Panc1 (cell line): ENCODE data around the gene IL1R2. TPM values are rescaled to one million over a fixed set of nuclear protein-coding genes. Genes with fewer than 3 reads are reported as not detected.

ENCODE experiments used
- ATAC-seq: fragments of 200-7000 bp; cut with Tn5 transposase; 2 replicates; pipeline ENCODE4 v1.9.1; 2020; ENCODE audit warnings: mild to moderate bottlenecking, moderate library complexity
- BruUV-seq: library from RNA; stranded (reverse); fragments of 400-500 nt; replicated peaks from 2 replicates; lab custom pipeline; 2021; lab: Mats Ljungman, UMichigan
- CTCF ChIA-PET: fragments of 300-600 bp; sonication (Branson Sonifier 250); formaldehyde crosslinking; loops from one replicate; lab custom pipeline; 2022; ENCODE audit warnings: antibody characterized with exemption; lab: Charles Lee
- POLR2A ChIA-PET: fragments of 300-600 bp; sonication (Branson Sonifier 250); formaldehyde crosslinking; loops from one replicate; lab custom pipeline; 2022; ENCODE audit warnings: antibody characterized with exemption; lab: Charles Lee
- DNase-seq: peaks from one replicate; pipeline ENCODE4 v3.0.0-alpha.2; 2010; ENCODE audit warnings: low read depth, low spot score
- H3K27ac ChIP-seq: 2 replicates; pipeline ENCODE4 v1.5.1; 2011; ENCODE audit warnings: mild to moderate bottlenecking, low read length, inconsistent platforms
- H3K27me3 ChIP-seq: fragments of 200-500 bp; sonication (Bioruptor generic); 2 replicates; pipeline ENCODE4 v1.6.0; 2014; ENCODE audit warnings: low read length, inconsistent platforms; ENCODE audit not compliant: control insufficient read depth, insufficient read depth
- H3K36me3 ChIP-seq: fragments of 200-500 bp; sonication (Bioruptor generic); 2 replicates; pipeline ENCODE4 v1.5.1; 2014; ENCODE audit warnings: inconsistent platforms, mild to moderate bottlenecking, low read length, moderate library complexity; ENCODE audit not compliant: control insufficient read depth, insufficient read depth
- H3K4me1 ChIP-seq: 2 replicates; pipeline ENCODE4 v1.5.1; 2011; ENCODE audit warnings: inconsistent platforms, mild to moderate bottlenecking, low read length, moderate library complexity; ENCODE audit not compliant: control insufficient read depth, insufficient read depth
- H3K4me3 ChIP-seq, 2 experiments: 2 replicates each; pipeline ENCODE4 v1.5.1; 2011 to 2012; ENCODE audit warnings: low read depth in 2 of 2, low read length in 2 of 2, mild to moderate bottlenecking in 2 of 2, inconsistent platforms in 1 of 2, moderate library complexity in 1 of 2
- H3K9me3 ChIP-seq: fragments of 200-500 bp; sonication (Bioruptor generic); 2 replicates; pipeline ENCODE4 v1.5.1; 2014; ENCODE audit warnings: low read depth, mild to moderate bottlenecking, inconsistent platforms, low read length, moderate library complexity; ENCODE audit not compliant: control insufficient read depth, insufficient read depth
- SIN3A ChIP-seq: IDR thresholded peaks from 2 replicates; pipeline ENCODE4 v1.6.1; 2012; ENCODE audit warnings: low read depth, mild to moderate bottlenecking, low read length, moderate library complexity, borderline replicate concordance; ENCODE audit not compliant: insufficient read depth
- TCF7L2 ChIP-seq: IDR thresholded peaks from 2 replicates; pipeline ENCODE4 v1.6.1; 2011; ENCODE audit warnings: mild to moderate bottlenecking, low read depth, low read length, inconsistent platforms
- in situ Hi-C: cut with HindIII; loops from 2 replicates; pipeline ENCODE4 v1.10.0; 2016; ENCODE audit warnings: low sequenced_read_pairs, low pct_unique_long_range_greater_than_20kb
- intact Hi-C: fragments of 100-400 bp; cut with micrococcal nuclease; formaldehyde crosslinking; loops from one replicate; pipeline ENCODE4 v1.10.0; 2022; ENCODE audit not compliant: unreplicated experiment
- total RNA-seq: library from RNA; stranded (reverse); gene quantifications from one replicate; pipeline ENCODE4 v1.2.1, GENCODE V29; 2021; ENCODE audit not compliant: unreplicated experiment
- TF ChIP-seq, protein P1 (sequence below), 2 experiments: IDR thresholded peaks; 2 replicates each; pipeline ENCODE4 v1.6.1; 2011 to 2012; ENCODE audit warnings: low read depth in 2 of 2, control low read depth in 1 of 2, low read length in 1 of 2, mild to moderate bottlenecking in 1 of 2, moderate library complexity in 1 of 2; ENCODE audit not compliant: insufficient read depth in 1 of 2
- TF ChIP-seq, protein P2 (sequence below): fragments of 450-650 bp; IDR thresholded peaks from 2 replicates; pipeline ENCODE4 v1.5.1; 2017; ENCODE audit warnings: mild to moderate bottlenecking

Gene IL1R2
- total RNA-seq, 1 experiment from 2014 or later, result 0.15 TPM

DNA sequence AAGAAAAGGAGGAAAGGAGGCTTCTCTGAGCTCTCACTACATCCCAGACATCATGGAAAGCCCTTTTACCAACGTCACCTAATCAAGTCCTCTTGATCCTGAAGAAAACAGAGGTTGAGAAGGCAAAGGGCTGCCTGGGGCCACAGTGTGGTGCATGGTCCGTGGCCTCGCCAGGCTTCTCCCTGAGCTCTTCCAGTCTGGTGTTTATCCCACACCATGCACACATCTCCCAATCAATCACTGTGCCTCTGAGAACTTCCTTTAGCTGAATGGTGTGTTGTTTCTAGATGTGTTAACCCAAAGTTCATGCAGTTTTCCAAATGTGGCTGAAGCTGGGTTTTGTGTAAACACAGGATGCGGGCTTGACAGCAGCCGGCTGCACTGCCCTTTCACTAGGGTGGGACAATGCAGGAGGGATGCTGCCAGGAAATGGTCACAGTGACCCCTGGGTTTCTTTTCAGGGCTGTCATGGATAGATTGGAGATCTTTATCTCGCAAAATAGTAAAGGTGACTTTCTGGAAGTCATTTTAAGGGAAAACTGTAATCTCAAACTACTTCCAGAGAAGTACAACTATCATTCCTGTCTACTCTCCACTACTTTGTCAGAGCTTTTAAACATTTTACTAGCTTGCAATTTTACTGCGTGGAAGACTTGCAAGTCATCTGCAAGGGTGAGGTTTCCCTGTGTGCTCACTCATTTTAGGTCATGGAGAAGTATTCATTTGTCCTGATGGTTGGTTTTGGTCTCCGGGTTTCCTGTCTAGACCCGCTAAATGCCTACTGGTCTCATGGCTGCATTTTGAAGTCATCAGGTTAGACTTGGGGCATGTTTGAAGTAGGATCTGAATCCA is 54.6 kb downstream of the IL1R2 start:
- CTCF ChIA-PET, result no interaction called here
- no peak overlapping the region for H3K4me3 ChIP-seq
- H3K27me3 ChIP-seq, result peaks cover 9% of the 10 kb centered on the region; the same call in 1 of the 2 replicates
- DNase-seq (no peak), ATAC-seq (no peak)
- intact Hi-C loops (no loop called here), in situ Hi-C loops (no loop called here)
- H3K36me3 ChIP-seq, result no peaks in the 10 kb centered on the region
- no peaks in the 10 kb centered on the region for H3K9me3 ChIP-seq
- H3K27ac ChIP-seq, result no peak overlapping the region
- BruUV-seq, result no TSS peak
- no peaks in the 10 kb centered on the region for H3K4me1 ChIP-seq
- TF ChIP-seq SIN3A, result no peak
- TF ChIP-seq, protein P1, sequence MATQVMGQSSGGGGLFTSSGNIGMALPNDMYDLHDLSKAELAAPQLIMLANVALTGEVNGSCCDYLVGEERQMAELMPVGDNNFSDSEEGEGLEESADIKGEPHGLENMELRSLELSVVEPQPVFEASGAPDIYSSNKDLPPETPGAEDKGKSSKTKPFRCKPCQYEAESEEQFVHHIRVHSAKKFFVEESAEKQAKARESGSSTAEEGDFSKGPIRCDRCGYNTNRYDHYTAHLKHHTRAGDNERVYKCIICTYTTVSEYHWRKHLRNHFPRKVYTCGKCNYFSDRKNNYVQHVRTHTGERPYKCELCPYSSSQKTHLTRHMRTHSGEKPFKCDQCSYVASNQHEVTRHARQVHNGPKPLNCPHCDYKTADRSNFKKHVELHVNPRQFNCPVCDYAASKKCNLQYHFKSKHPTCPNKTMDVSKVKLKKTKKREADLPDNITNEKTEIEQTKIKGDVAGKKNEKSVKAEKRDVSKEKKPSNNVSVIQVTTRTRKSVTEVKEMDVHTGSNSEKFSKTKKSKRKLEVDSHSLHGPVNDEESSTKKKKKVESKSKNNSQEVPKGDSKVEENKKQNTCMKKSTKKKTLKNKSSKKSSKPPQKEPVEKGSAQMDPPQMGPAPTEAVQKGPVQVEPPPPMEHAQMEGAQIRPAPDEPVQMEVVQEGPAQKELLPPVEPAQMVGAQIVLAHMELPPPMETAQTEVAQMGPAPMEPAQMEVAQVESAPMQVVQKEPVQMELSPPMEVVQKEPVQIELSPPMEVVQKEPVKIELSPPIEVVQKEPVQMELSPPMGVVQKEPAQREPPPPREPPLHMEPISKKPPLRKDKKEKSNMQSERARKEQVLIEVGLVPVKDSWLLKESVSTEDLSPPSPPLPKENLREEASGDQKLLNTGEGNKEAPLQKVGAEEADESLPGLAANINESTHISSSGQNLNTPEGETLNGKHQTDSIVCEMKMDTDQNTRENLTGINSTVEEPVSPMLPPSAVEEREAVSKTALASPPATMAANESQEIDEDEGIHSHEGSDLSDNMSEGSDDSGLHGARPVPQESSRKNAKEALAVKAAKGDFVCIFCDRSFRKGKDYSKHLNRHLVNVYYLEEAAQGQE (IDR thresholded peaks at IDR 0.05; ENCODE audit: insufficient read depth in 1 of 2, low read depth in 2 of 2, low read length in 1 of 2), result no peak
- no peak for TF ChIP-seq TCF7L2
- TF ChIP-seq, protein P2, sequence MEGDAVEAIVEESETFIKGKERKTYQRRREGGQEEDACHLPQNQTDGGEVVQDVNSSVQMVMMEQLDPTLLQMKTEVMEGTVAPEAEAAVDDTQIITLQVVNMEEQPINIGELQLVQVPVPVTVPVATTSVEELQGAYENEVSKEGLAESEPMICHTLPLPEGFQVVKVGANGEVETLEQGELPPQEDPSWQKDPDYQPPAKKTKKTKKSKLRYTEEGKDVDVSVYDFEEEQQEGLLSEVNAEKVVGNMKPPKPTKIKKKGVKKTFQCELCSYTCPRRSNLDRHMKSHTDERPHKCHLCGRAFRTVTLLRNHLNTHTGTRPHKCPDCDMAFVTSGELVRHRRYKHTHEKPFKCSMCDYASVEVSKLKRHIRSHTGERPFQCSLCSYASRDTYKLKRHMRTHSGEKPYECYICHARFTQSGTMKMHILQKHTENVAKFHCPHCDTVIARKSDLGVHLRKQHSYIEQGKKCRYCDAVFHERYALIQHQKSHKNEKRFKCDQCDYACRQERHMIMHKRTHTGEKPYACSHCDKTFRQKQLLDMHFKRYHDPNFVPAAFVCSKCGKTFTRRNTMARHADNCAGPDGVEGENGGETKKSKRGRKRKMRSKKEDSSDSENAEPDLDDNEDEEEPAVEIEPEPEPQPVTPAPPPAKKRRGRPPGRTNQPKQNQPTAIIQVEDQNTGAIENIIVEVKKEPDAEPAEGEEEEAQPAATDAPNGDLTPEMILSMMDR, result no peak
- POLR2A ChIA-PET, result no interaction called here

- intact Hi-C loops, result no loop called here
These were observed 56.7 kb downstream of the IL1R2 start for GRCh38 chr2:102048465-102048864.

More at GRCh38 chr2:102048465-102048864, 56.7 kb downstream of the IL1R2 start:
- BruUV-seq, result no TSS peak
- DNase-seq, result no peak
- in situ Hi-C loops, result no loop called here
- H3K27me3 ChIP-seq, result peaks cover 9% of the 10 kb centered on the region; the same call in 1 of the 2 replicates
- ATAC-seq, result no peak
- no peak overlapping the region for H3K4me3 ChIP-seq
- ChIA-PET POLR2A (no interaction called here), CTCF (no interaction called here)
- H3K9me3 ChIP-seq, result no peaks in the 10 kb centered on the region
- no peaks in the 10 kb centered on the region for H3K4me1 ChIP-seq
- TF ChIP-seq, protein P2, result no peak
- TF ChIP-seq TCF7L2, result no peak
- TF ChIP-seq, protein P1 (IDR thresholded peaks at IDR 0.05; ENCODE audit: insufficient read depth in 1 of 2, low read depth in 2 of 2, low read length in 1 of 2), result no peak
- H3K36me3 ChIP-seq, result no peaks in the 10 kb centered on the region
- H3K27ac ChIP-seq, result no peak overlapping the region
